Endometrial microvascular endothelial cells (primary cell): ENCODE results near the gene PRR29. TPM values are rescaled to one million over a fixed set of nuclear protein-coding genes. Genes with fewer than 3 reads are reported as not detected.

Experiments used
- in situ Hi-C: cut with HindIII; loops from 2 replicates; pipeline ENCODE4 v1.10.0; 2017; ENCODE audit warnings: low sequenced_read_pairs, low pct_unique_long_range_greater_than_20kb; ENCODE audit errors: inconsistent ontology term
- total RNA-seq: library from RNA; depleted of rRNA; stranded (reverse); fragments of >200 nt; gene quantifications from one replicate; pipeline ENCODE4 v1.2.3, GENCODE V29; 2015; ENCODE audit errors: inconsistent ontology term

Gene PRR29
- total RNA-seq, result not detected

GRCh38 chr17:63998050-63998720 lies at the start of gene PRR29:
Gene PRR29, plus strand, starts transcription at chr17:63998351. Its CDS starts 14 bp downstream, at chr17:63998365.
- in situ Hi-C loops, result no loop called here

GRCh38 chr17:63948521-63948920 lies 49.6 kb upstream of the PRR29 start:
- in situ Hi-C loops, result no loop called here

- in situ Hi-C loops, result no loop called here
Observed at GRCh38 chr17:63949576-63950250, 48.4 kb upstream of the PRR29 start.

GRCh38 chr17:63950940-63951907 lies 46.9 kb upstream of the PRR29 start:
- in situ Hi-C loops, result no loop called here

GRCh38 chr17:63954402-63955063 lies 43.6 kb upstream of the PRR29 start:
- in situ Hi-C loops, result no loop called here

GRCh38 chr17:63955232-63955631 lies 42.9 kb upstream of the PRR29 start:
- in situ Hi-C loops, result no loop called here

- in situ Hi-C loops, result no loop called here
Observed at GRCh38 chr17:63955791-63956190, 42.4 kb upstream of the PRR29 start.

GRCh38 chr17:63956296-63956920 lies 41.7 kb upstream of the PRR29 start:
- in situ Hi-C loops, result no loop called here

- in situ Hi-C loops, result no loop called here
Observed at GRCh38 chr17:63960006-63960405, 38.1 kb upstream of the PRR29 start.

GRCh38 chr17:63960430-63960829 lies 37.7 kb upstream of the PRR29 start:
- in situ Hi-C loops, result no loop called here

GRCh38 chr17:63961355-63962212 lies 36.6 kb upstream of the PRR29 start:
- in situ Hi-C loops, result no loop called here

GRCh38 chr17:63962298-63962744 lies 35.8 kb upstream of the PRR29 start:
- in situ Hi-C loops, result no loop called here

- in situ Hi-C loops, result no loop called here
Observed at GRCh38 chr17:63963123-63963522, 35.0 kb upstream of the PRR29 start.

GRCh38 chr17:63966646-63967264 lies 31.4 kb upstream of the PRR29 start:
- in situ Hi-C loops, result no loop called here

GRCh38 chr17:63967953-63968352 lies 30.2 kb upstream of the PRR29 start:
- in situ Hi-C loops, result no loop called here

GRCh38 chr17:63969278-63969677 lies 28.9 kb upstream of the PRR29 start:
- in situ Hi-C loops, result no loop called here

- in situ Hi-C loops, result no loop called here
Observed at GRCh38 chr17:63972796-63973195, 25.4 kb upstream of the PRR29 start, which contains the start of gene SCN4A. Gene SCN4A, minus strand, starts transcription at chr17:63972918. Its CDS starts 77 bp downstream, at chr17:63972841.
